ENCODE results near the gene FEZF2.

The FEZF2 gene

GRCh38 chr3:62373714-62374333, 474 bp upstream of the FEZF2 start:
- DNase-seq = peak in 9 of 58 donors; percentile 13 to 57 (median 38)

- peak in 1 of 58 donors; percentile 36 for DNase-seq
These were observed 719 bp downstream of the FEZF2 start for GRCh38 chr3:62372621-62373041.

GRCh38 chr3:62371720-62372591, 1.4 kb downstream of the FEZF2 start:
- peak in 1 of 58 donors; percentile 36 for DNase-seq

GRCh38 chr3:62370858-62371719, 2.3 kb downstream of the FEZF2 start:
- DNase-seq = no peak

GRCh38 chr3:62370112-62370857, 3.1 kb downstream of the FEZF2 start:
- DNase-seq = no peak

GRCh38 chr3:62369476-62369743, 3.9 kb downstream of the FEZF2 start:
- no peak for DNase-seq

GRCh38 chr3:62368705-62369475, 4.5 kb downstream of the FEZF2 start:
- peak in 2 of 58 donors; percentile 14 to 43 for DNase-seq

GRCh38 chr3:62368290-62368704, 5.1 kb downstream of the FEZF2 start:
- no peak for DNase-seq

- no peak for DNase-seq
These were observed 5.6 kb downstream of the FEZF2 start for GRCh38 chr3:62367763-62368195.

- DNase-seq = no peak
These were observed 7.2 kb downstream of the FEZF2 start for GRCh38 chr3:62366126-62366484.

GRCh38 chr3:62365391-62366125, 7.8 kb downstream of the FEZF2 start:
- DNase-seq = peak in 7 of 58 donors; percentile 14 to 69 (median 46)

GRCh38 chr3:62364191-62364590, 9.2 kb downstream of the FEZF2 start:
- DNase-seq = no peak

- no peak for DNase-seq
These were observed 10.1 kb downstream of the FEZF2 start for GRCh38 chr3:62363275-62363674.

- no peak for DNase-seq
These were observed 11.5 kb downstream of the FEZF2 start for GRCh38 chr3:62361824-62362223.

- DNase-seq = no peak
These were observed 12.1 kb downstream of the FEZF2 start for GRCh38 chr3:62361261-62361660.

GRCh38 chr3:62359531-62359930, 13.8 kb downstream of the FEZF2 start:
- DNase-seq = no peak

- no peak for DNase-seq
These were observed 17.0 kb downstream of the FEZF2 start for GRCh38 chr3:62356356-62356755.

GRCh38 chr3:62355703-62356102, 17.6 kb downstream of the FEZF2 start:
- DNase-seq = no peak

GRCh38 chr3:62343755-62344154, 29.6 kb downstream of the FEZF2 start:
- no peak for DNase-seq

- no peak for DNase-seq
These were observed 38.2 kb downstream of the FEZF2 start for GRCh38 chr3:62335196-62335595.

Measured in anterior cingulate cortex (tissue), 58 donors.